ENCODE results near the gene SLC1A2. TPM values are rescaled to one million over a fixed set of nuclear protein-coding genes. Genes with fewer than 3 reads are reported as not detected.

The SLC1A2 gene
- total RNA-seq, 1 experiment from 2014 or later = 0.50 TPM

DNA sequence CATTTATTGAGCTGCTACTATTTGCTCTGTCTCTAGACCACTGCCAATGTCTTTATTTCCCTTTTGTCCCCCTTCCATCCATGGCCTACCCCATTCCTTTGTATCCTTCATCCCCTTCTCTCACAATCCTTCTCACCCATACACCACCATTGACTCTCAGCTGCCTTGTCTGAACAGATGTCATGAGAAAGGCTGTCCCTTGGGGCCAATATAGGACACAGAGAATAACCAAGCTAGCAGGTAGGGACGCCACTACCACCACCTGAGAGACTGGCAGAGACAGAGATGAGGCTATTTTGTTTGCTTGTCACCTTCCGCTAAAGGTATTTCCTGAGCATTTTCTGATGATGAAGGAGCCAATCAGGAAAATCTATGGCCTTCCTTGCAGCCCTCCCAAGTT, 141.5 kb downstream of the SLC1A2 start:
- ATAC-seq (no peak), DNase-seq (ENCODE audit: low spot score) (no peak)
- CTCF ChIA-PET = interaction anchor here (0.6 kb wide), 2 partner anchors 172 to 1098 kb away, joined by 3 to 5 read pairs; no protein-coding TSS in a partner anchor
- POLR2A ChIA-PET = interaction anchor here (0.5 kb wide), 1 partner anchor 196 kb away, joined by 5 read pairs; no protein-coding TSS in a partner anchor
- Mint-ChIP-seq H3K4me3 (no peak overlapping the region), H3K27me3 (ENCODE audit: low read depth) (no peaks in the 10 kb centered on the region), H3K9me3 (no peaks in the 10 kb centered on the region), H3K4me1 (peaks cover 24% of the 10 kb centered on the region), H3K27ac (no peak overlapping the region), H3K36me3 (no peaks in the 10 kb centered on the region)
- TF ChIP-seq ZNF317 (CRISPR knock-in tag; IDR thresholded peaks at IDR 0.05; ENCODE audit: borderline replicate concordance, low read depth) = no peak
- TF ChIP-seq, protein P1, sequence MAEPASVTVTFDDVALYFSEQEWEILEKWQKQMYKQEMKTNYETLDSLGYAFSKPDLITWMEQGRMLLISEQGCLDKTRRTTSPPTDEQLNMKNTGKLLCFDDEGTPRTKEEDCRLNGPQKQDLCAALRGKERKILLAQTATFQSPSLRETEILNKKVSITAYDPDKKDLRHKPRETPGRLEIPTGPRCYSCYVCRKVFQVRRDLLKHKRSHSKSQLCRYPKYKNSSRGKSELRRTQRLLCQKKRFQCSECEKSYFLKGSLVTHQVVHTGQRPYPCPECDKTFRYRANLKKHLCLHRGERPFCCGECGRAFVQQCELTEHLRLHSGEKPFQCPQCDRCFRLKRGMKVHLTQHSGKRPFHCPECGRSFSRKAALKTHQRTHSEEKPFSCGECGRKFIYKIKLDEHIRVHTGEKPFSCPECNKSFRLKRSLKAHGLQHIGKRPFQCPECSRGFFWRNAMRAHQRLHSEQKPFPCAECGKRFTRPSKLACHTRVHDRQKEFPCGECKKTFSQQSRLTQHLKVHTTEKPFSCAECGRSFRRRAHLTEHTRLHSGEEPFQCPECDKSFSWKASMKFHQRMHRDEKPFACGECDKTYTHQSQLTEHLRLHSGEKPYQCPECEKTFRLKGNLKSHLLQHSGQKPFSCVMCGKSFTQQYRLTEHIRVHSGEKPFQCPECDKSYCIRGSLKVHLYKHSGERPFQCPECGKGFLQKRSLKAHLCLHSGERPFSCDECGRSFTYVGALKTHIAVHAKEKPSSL (CRISPR knock-in tag; conservative IDR thresholded peaks at IDR 0.05) = no peak
- TF ChIP-seq ZNF416 (CRISPR knock-in tag; IDR thresholded peaks at IDR 0.05) = no peak
- TF ChIP-seq ESRRA (CRISPR knock-in tag; IDR thresholded peaks at IDR 0.05; ENCODE audit: borderline replicate concordance) = no peak
- TF ChIP-seq, protein P2, sequence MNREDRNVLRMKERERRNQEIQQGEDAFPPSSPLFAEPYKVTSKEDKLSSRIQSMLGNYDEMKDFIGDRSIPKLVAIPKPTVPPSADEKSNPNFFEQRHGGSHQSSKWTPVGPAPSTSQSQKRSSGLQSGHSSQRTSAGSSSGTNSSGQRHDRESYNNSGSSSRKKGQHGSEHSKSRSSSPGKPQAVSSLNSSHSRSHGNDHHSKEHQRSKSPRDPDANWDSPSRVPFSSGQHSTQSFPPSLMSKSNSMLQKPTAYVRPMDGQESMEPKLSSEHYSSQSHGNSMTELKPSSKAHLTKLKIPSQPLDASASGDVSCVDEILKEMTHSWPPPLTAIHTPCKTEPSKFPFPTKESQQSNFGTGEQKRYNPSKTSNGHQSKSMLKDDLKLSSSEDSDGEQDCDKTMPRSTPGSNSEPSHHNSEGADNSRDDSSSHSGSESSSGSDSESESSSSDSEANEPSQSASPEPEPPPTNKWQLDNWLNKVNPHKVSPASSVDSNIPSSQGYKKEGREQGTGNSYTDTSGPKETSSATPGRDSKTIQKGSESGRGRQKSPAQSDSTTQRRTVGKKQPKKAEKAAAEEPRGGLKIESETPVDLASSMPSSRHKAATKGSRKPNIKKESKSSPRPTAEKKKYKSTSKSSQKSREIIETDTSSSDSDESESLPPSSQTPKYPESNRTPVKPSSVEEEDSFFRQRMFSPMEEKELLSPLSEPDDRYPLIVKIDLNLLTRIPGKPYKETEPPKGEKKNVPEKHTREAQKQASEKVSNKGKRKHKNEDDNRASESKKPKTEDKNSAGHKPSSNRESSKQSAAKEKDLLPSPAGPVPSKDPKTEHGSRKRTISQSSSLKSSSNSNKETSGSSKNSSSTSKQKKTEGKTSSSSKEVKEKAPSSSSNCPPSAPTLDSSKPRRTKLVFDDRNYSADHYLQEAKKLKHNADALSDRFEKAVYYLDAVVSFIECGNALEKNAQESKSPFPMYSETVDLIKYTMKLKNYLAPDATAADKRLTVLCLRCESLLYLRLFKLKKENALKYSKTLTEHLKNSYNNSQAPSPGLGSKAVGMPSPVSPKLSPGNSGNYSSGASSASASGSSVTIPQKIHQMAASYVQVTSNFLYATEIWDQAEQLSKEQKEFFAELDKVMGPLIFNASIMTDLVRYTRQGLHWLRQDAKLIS (CRISPR knock-in tag; IDR thresholded peaks at IDR 0.05; ENCODE audit: borderline replicate concordance) = no peak
- TF ChIP-seq NR1H2 (CRISPR knock-in tag; IDR thresholded peaks at IDR 0.05) = no peak
- TF ChIP-seq, protein P3, sequence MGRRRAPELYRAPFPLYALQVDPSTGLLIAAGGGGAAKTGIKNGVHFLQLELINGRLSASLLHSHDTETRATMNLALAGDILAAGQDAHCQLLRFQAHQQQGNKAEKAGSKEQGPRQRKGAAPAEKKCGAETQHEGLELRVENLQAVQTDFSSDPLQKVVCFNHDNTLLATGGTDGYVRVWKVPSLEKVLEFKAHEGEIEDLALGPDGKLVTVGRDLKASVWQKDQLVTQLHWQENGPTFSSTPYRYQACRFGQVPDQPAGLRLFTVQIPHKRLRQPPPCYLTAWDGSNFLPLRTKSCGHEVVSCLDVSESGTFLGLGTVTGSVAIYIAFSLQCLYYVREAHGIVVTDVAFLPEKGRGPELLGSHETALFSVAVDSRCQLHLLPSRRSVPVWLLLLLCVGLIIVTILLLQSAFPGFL (CRISPR knock-in tag; IDR thresholded peaks at IDR 0.05; ENCODE audit: borderline replicate concordance) = no peak
- TF ChIP-seq, protein P4, sequence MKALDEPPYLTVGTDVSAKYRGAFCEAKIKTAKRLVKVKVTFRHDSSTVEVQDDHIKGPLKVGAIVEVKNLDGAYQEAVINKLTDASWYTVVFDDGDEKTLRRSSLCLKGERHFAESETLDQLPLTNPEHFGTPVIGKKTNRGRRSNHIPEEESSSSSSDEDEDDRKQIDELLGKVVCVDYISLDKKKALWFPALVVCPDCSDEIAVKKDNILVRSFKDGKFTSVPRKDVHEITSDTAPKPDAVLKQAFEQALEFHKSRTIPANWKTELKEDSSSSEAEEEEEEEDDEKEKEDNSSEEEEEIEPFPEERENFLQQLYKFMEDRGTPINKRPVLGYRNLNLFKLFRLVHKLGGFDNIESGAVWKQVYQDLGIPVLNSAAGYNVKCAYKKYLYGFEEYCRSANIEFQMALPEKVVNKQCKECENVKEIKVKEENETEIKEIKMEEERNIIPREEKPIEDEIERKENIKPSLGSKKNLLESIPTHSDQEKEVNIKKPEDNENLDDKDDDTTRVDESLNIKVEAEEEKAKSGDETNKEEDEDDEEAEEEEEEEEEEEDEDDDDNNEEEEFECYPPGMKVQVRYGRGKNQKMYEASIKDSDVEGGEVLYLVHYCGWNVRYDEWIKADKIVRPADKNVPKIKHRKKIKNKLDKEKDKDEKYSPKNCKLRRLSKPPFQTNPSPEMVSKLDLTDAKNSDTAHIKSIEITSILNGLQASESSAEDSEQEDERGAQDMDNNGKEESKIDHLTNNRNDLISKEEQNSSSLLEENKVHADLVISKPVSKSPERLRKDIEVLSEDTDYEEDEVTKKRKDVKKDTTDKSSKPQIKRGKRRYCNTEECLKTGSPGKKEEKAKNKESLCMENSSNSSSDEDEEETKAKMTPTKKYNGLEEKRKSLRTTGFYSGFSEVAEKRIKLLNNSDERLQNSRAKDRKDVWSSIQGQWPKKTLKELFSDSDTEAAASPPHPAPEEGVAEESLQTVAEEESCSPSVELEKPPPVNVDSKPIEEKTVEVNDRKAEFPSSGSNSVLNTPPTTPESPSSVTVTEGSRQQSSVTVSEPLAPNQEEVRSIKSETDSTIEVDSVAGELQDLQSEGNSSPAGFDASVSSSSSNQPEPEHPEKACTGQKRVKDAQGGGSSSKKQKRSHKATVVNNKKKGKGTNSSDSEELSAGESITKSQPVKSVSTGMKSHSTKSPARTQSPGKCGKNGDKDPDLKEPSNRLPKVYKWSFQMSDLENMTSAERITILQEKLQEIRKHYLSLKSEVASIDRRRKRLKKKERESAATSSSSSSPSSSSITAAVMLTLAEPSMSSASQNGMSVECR (CRISPR knock-in tag; IDR thresholded peaks at IDR 0.05; ENCODE audit: borderline replicate concordance) = no peak
- TF ChIP-seq, protein P5, sequence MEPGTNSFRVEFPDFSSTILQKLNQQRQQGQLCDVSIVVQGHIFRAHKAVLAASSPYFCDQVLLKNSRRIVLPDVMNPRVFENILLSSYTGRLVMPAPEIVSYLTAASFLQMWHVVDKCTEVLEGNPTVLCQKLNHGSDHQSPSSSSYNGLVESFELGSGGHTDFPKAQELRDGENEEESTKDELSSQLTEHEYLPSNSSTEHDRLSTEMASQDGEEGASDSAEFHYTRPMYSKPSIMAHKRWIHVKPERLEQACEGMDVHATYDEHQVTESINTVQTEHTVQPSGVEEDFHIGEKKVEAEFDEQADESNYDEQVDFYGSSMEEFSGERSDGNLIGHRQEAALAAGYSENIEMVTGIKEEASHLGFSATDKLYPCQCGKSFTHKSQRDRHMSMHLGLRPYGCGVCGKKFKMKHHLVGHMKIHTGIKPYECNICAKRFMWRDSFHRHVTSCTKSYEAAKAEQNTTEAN (CRISPR knock-in tag; IDR thresholded peaks at IDR 0.05) = no peak
- TF ChIP-seq, protein P6, sequence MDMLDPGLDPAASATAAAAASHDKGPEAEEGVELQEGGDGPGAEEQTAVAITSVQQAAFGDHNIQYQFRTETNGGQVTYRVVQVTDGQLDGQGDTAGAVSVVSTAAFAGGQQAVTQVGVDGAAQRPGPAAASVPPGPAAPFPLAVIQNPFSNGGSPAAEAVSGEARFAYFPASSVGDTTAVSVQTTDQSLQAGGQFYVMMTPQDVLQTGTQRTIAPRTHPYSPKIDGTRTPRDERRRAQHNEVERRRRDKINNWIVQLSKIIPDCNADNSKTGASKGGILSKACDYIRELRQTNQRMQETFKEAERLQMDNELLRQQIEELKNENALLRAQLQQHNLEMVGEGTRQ (CRISPR knock-in tag; IDR thresholded peaks at IDR 0.05) = no peak
- TF ChIP-seq, protein P7, sequence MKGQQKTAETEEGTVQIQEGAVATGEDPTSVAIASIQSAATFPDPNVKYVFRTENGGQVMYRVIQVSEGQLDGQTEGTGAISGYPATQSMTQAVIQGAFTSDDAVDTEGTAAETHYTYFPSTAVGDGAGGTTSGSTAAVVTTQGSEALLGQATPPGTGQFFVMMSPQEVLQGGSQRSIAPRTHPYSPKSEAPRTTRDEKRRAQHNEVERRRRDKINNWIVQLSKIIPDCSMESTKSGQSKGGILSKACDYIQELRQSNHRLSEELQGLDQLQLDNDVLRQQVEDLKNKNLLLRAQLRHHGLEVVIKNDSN (CRISPR knock-in tag; IDR thresholded peaks at IDR 0.05) = no peak
- TF ChIP-seq, protein P8, sequence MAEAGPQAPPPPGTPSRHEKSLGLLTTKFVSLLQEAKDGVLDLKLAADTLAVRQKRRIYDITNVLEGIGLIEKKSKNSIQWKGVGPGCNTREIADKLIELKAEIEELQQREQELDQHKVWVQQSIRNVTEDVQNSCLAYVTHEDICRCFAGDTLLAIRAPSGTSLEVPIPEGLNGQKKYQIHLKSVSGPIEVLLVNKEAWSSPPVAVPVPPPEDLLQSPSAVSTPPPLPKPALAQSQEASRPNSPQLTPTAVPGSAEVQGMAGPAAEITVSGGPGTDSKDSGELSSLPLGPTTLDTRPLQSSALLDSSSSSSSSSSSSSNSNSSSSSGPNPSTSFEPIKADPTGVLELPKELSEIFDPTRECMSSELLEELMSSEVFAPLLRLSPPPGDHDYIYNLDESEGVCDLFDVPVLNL (CRISPR knock-in tag; IDR thresholded peaks at IDR 0.05; ENCODE audit: borderline replicate concordance, low read depth) = no peak
- TF ChIP-seq GABPB1 (CRISPR knock-in tag; IDR thresholded peaks at IDR 0.05) = no peak
- TF ChIP-seq, protein P9, sequence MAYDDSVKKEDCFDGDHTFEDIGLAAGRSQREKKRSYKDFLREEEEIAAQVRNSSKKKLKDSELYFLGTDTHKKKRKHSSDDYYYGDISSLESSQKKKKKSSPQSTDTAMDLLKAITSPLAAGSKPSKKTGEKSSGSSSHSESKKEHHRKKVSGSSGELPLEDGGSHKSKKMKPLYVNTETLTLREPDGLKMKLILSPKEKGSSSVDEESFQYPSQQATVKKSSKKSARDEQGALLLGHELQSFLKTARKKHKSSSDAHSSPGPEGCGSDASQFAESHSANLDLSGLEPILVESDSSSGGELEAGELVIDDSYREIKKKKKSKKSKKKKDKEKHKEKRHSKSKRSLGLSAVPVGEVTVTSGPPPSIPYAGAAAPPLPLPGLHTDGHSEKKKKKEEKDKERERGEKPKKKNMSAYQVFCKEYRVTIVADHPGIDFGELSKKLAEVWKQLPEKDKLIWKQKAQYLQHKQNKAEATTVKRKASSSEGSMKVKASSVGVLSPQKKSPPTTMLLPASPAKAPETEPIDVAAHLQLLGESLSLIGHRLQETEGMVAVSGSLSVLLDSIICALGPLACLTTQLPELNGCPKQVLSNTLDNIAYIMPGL (CRISPR knock-in tag; IDR thresholded peaks at IDR 0.05) = no peak
- no peak for TF ChIP-seq SMAD4 (CRISPR knock-in tag; IDR thresholded peaks at IDR 0.05)
- no peak for TF ChIP-seq EMX1 (CRISPR knock-in tag; IDR thresholded peaks at IDR 0.05)
- no peak for TF ChIP-seq NR2C2 (CRISPR knock-in tag; IDR thresholded peaks at IDR 0.05)
- TF ChIP-seq CREB1 (CRISPR knock-in tag; IDR thresholded peaks at IDR 0.05) = no peak
- TF ChIP-seq, protein P10, sequence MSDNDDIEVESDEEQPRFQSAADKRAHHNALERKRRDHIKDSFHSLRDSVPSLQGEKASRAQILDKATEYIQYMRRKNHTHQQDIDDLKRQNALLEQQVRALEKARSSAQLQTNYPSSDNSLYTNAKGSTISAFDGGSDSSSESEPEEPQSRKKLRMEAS (CRISPR knock-in tag; IDR thresholded peaks at IDR 0.05) = no peak
